Upper lobe of left lung (tissue), 6 donors: Measurements from ENCODE around the gene TAC3. TPM values are rescaled to one million over a fixed set of nuclear protein-coding genes. Genes with fewer than 3 reads are reported as not detected.
A peak's percentile ranks its signal among the peaks of the same experiment; 100 is the strongest.

Experiments
- ATAC-seq, 2 donors: fragments of 200-7000 bp; cut with Tn5 transposase; one replicate each; pipeline ENCODE4 v1.9.1; 2022; ENCODE audit warnings: mild to moderate bottlenecking in 2 of 2, moderate library complexity in 2 of 2; ENCODE audit not compliant: low FRiP score in 2 of 2
- DNase-seq, 2 donors: peaks; one replicate each; pipeline ENCODE4 v3.0.0-alpha.2; 2019 to 2020
- H3K27ac ChIP-seq, 4 donors: fragments of 200-600 bp; sonication (generic); one replicate each; pipeline ENCODE4 v1.5.1; 2016 to 2019
- H3K27me3 ChIP-seq, 4 donors: fragments of 200-600 bp; sonication (generic); one replicate each; pipeline ENCODE4 v1.5.1; 2017 to 2019
- H3K36me3 ChIP-seq, 4 donors: fragments of 200-600 bp; sonication (generic); one replicate each; pipeline ENCODE4 v1.5.1; 2016 to 2019
- H3K4me1 ChIP-seq, 4 donors: fragments of 200-600 bp; sonication (generic); one replicate each; pipeline ENCODE4 v1.5.1; 2018 to 2019
- H3K4me3 ChIP-seq, 4 donors: fragments of 200-600 bp; sonication (generic); one replicate each; pipeline ENCODE4 v1.5.1; 2017 to 2019; ENCODE audit warnings: mild to moderate bottlenecking in 2 of 4, moderate library complexity in 1 of 4
- H3K9me3 ChIP-seq, 4 donors: fragments of 200-600 bp; sonication (generic); one replicate each; pipeline ENCODE4 v1.5.1; 2018 to 2019
- EP300 ChIP-seq, 4 donors: sonication (generic); formaldehyde crosslinking; IDR thresholded peaks; one replicate each; pipeline ENCODE4 v1.5.1; 2017; ENCODE audit warnings: antibody characterized with exemption in 4 of 4, control low read depth in 2 of 4
- POLR2A ChIP-seq, 4 donors: fragments of 450-650 bp; IDR thresholded peaks; one replicate each; pipeline ENCODE4 v1.5.1; 2016 to 2017; ENCODE audit warnings: antibody characterized with exemption in 4 of 4, mild to moderate bottlenecking in 2 of 4
- POLR2AphosphoS5 ChIP-seq, 2 donors: sonication (generic); formaldehyde crosslinking; IDR thresholded peaks; one replicate each; pipeline ENCODE4 v1.5.1; 2017; ENCODE audit warnings: antibody characterized with exemption in 2 of 2
- WGBS, 2 donors: methylation state at CpG; one replicate each; pipeline ENCODE4 v1.1.5; 2017 to 2018; 5-methylcytosine and 5-hydroxymethylcytosine counted together
- total RNA-seq, 6 donors: library from RNA; depleted of rRNA in 4 of 6; stranded (reverse); fragments of >200 nt in 4 of 6; gene quantifications; one replicate each; pipeline versions ENCODE4 v1.1.0 to v1.2.1, GENCODE V29; 2016 to 2021
- TF ChIP-seq, protein P1 (sequence below), 6 experiments: fragments of 450-650 bp in 4 of 6; fragments of 200-600 bp in 2 of 6; sonication (generic) in 2 of 6; IDR thresholded peaks; one replicate each; pipeline ENCODE4 v1.5.1; 2016 to 2019; ENCODE audit warnings: antibody characterized with exemption in 6 of 6
- donor health status: DM: no; HTN: no; CAD: no; lungs with moderate emphysema.
- donor health status: DM: no; HTN: yes; CAD: no; lungs with severe emphysema.

TAC3 gene
- total RNA-seq, 6 donors from 2014 or later = not detected

DNA sequence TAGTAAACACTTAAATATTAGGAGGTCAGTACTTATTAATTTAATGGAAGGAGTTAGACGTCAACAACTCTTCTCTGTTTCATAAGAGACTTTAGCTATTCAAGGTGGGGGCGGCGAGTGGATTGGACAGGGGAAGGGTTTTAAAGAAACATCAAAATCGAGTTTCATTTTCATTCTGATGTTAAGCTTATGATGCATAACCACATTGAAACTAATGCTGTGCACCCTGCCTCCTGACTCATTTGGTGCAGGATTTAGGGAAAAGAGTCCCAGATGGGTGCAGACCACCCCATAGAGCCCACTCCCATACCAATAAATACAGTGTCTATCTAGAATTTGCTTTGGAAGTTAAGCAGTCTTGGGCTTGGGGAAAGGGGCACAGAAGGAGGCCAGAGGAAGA lies 17.3 kb downstream of the TAC3 start:
- ATAC-seq = no peak
- no peak for DNase-seq
- Histone ChIP-seq H3K27me3 (no peaks in the 10 kb centered on the region), H3K4me3 (no peak overlapping the region), H3K4me1 (peaks cover 14 to 34% (median 22%) of the 10 kb centered on the region in 4 donors), H3K36me3 (peaks cover 16 to 53% (median 24%) of the 10 kb centered on the region in 4 donors), H3K9me3 (no peaks in the 10 kb centered on the region), H3K27ac (no peak overlapping the region)
- TF ChIP-seq POLR2AphosphoS5 (IDR thresholded peaks at IDR 0.05) = no peak
- TF ChIP-seq EP300 (IDR thresholded peaks at IDR 0.05) = no peak
- TF ChIP-seq POLR2A (IDR thresholded peaks at IDR 0.05) = no peak
- TF ChIP-seq, protein P1, sequence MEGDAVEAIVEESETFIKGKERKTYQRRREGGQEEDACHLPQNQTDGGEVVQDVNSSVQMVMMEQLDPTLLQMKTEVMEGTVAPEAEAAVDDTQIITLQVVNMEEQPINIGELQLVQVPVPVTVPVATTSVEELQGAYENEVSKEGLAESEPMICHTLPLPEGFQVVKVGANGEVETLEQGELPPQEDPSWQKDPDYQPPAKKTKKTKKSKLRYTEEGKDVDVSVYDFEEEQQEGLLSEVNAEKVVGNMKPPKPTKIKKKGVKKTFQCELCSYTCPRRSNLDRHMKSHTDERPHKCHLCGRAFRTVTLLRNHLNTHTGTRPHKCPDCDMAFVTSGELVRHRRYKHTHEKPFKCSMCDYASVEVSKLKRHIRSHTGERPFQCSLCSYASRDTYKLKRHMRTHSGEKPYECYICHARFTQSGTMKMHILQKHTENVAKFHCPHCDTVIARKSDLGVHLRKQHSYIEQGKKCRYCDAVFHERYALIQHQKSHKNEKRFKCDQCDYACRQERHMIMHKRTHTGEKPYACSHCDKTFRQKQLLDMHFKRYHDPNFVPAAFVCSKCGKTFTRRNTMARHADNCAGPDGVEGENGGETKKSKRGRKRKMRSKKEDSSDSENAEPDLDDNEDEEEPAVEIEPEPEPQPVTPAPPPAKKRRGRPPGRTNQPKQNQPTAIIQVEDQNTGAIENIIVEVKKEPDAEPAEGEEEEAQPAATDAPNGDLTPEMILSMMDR (IDR thresholded peaks at IDR 0.05) = no peak
- 49 to 52% methylated on average over 4 of the region's 4 CpGs for WGBS, 2 donors

DNA sequence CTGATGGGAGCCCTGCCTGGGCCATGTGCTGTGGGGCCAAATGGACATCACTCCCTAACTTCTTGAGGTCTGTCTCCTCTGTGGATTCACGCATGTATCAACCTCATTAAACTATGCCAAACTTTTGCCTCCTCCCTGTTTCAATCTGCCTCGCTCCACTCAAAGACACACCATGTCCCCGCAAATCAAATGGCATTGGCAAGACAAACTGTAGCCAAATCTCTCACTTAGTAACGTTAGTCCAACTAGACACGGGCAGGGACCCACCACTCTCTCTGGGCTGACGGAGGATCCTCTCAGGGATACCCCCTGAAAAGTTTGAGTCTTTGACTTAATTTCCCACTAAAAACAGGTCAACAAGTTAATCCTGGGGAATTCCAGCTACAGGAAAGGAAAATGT lies 18.0 kb downstream of the TAC3 start:
- Histone ChIP-seq H3K4me1 (peaks cover 14 to 34% (median 21%) of the 10 kb centered on the region in 4 donors), H3K27ac (peak overlapping the region in 1 of 4 donors; percentile 12), H3K4me3 (no peak overlapping the region), H3K36me3 (peaks cover 12 to 46% (median 17%) of the 10 kb centered on the region in 4 donors), H3K27me3 (no peaks in the 10 kb centered on the region), H3K9me3 (no peaks in the 10 kb centered on the region)
- 90 to 97% methylated on average over 6 of the region's 6 CpGs for WGBS, 2 donors
- ATAC-seq = no peak
- no peak for TF ChIP-seq POLR2A (IDR thresholded peaks at IDR 0.05)
- no peak for DNase-seq

DNA sequence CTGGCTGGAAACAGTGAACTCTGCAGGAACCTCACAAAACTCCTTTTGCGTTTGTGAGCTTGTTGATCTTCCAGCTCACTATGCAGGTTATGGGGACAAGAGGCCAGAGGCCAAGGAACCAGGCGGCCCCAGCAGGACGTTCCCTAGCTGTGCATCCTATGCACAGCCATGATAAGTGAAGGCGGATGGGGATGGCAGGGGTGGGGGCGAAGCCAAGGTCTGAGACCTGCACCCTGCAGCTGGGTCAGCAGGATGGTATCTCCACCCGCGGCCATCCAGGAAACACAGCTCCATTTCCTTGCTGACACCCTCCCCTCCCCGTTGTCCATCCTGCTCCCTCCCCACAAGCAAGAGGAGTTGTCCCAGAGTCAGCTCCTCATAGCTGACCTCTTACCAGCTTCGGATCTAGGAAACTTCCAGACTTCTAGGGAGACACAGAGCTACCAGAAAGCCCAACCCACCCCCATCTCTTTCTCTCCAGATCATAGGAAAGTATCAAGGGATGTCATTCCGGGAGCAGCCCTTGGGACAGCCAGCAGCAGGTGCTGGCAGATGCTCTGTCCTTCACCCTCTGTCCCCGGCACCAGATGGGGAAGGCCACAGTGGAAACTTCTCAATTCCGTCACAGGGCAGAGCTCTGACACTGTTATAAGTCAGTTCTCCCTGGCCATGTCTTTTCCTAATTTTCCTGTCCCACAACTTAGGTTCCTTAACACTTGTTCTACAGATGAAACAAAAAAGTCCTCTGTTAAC lies 19.4 kb downstream of the TAC3 start:
- TF ChIP-seq EP300 (IDR thresholded peaks at IDR 0.05) (no peak), POLR2AphosphoS5 (IDR thresholded peaks at IDR 0.05) (peak in 1 of 2 donors; percentile 41)
- Histone ChIP-seq H3K4me1 (peaks cover 14 to 35% (median 23%) of the 10 kb centered on the region in 4 donors), H3K27me3 (no peaks in the 10 kb centered on the region), H3K36me3 (peaks cover 0 to 33% (median 4%) of the 10 kb centered on the region in 4 donors), H3K9me3 (no peaks in the 10 kb centered on the region), H3K4me3 (no peak overlapping the region), H3K27ac (peak overlapping the region in 1 of 4 donors; percentile 44)
- WGBS, 2 donors = 61 to 75% methylated on average over 6 to 10 of the region's 12 CpGs
- ATAC-seq (peak in 1 of 2 donors; percentile 27), DNase-seq (no peak)

DNA sequence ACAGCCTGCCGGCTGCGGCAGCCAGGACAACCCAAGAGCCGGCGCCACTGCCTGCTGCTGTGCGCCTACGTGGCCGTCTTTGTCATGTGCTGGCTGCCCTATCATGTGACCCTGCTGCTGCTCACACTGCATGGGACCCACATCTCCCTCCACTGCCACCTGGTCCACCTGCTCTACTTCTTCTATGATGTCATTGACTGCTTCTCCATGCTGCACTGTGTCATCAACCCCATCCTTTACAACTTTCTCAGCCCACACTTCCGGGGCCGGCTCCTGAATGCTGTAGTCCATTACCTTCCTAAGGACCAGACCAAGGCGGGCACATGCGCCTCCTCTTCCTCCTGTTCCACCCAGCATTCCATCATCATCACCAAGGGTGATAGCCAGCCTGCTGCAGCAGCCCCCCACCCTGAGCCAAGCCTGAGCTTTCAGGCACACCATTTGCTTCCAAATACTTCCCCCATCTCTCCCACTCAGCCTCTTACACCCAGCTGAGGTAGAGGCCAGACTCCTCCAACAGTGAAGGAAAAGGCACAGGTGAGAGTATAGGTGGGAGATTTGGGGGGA lies 20.3 kb downstream of the TAC3 start:
- WGBS, 2 donors = 94% methylated on average over 5 to 11 of the region's 11 CpGs
- ATAC-seq = no peak
- H3K36me3 ChIP-seq = peaks cover 0 to 26% (median 2%) of the 10 kb centered on the region in 4 donors
- no peak overlapping the region for H3K27ac ChIP-seq
- no peak for TF ChIP-seq EP300 (IDR thresholded peaks at IDR 0.05)
- no peak for TF ChIP-seq POLR2A (IDR thresholded peaks at IDR 0.05)
- no peak for TF ChIP-seq POLR2AphosphoS5 (IDR thresholded peaks at IDR 0.05)
- TF ChIP-seq, protein P1 (IDR thresholded peaks at IDR 0.05) = no peak
- H3K9me3 ChIP-seq = no peaks in the 10 kb centered on the region
- no peak overlapping the region for H3K4me3 ChIP-seq
- DNase-seq = no peak
- peaks cover 15 to 35% (median 24%) of the 10 kb centered on the region in 4 donors for H3K4me1 ChIP-seq
- no peaks in the 10 kb centered on the region for H3K27me3 ChIP-seq

DNA sequence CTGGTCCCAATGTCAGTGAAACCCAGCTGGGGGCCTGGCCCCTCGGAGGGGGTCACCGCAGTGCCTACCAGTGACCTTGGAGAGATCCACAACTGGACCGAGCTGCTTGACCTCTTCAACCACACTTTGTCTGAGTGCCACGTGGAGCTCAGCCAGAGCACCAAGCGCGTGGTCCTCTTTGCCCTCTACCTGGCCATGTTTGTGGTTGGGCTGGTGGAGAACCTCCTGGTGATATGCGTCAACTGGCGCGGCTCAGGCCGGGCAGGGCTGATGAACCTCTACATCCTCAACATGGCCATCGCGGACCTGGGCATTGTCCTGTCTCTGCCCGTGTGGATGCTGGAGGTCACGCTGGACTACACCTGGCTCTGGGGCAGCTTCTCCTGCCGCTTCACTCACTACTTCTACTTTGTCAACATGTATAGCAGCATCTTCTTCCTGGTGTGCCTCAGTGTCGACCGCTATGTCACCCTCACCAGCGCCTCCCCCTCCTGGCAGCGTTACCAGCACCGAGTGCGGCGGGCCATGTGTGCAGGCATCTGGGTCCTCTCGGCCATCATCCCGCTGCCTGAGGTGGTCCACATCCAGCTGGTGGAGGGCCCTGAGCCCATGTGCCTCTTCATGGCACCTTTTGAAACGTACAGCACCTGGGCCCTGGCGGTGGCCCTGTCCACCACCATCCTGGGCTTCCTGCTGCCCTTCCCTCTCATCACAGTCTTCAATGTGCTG lies 21.0 kb downstream of the TAC3 start:
- H3K36me3 ChIP-seq = peaks cover 0 to 19% (median 0%) of the 10 kb centered on the region in 4 donors
- H3K27me3 ChIP-seq = no peaks in the 10 kb centered on the region
- H3K9me3 ChIP-seq = no peaks in the 10 kb centered on the region
- H3K27ac ChIP-seq = no peak overlapping the region
- ATAC-seq (no peak), DNase-seq (peak in 1 of 2 donors; percentile 72)
- TF ChIP-seq POLR2AphosphoS5 (IDR thresholded peaks at IDR 0.05) (no peak), EP300 (IDR thresholded peaks at IDR 0.05) (no peak), POLR2A (IDR thresholded peaks at IDR 0.05) (no peak)
- TF ChIP-seq, protein P1 (IDR thresholded peaks at IDR 0.05) = no peak
- peaks cover 18 to 33% (median 26%) of the 10 kb centered on the region in 4 donors for H3K4me1 ChIP-seq
- 94 to 95% methylated on average over 24 to 26 of the region's 26 CpGs for WGBS, 2 donors
- H3K4me3 ChIP-seq = no peak overlapping the region
